Fibroblast of peridontal ligament (primary cell): ENCODE measurements around the gene BTBD9.

ENCODE experiments used
- DNase-seq: peaks from one replicate; pipeline ENCODE4 v3.0.0-alpha.2; 2010; ENCODE audit errors: extremely low read depth

Gene BTBD9

GRCh38 chr6:38290133-38290799 lies 349.5 kb downstream of the BTBD9 start:
- DNase-seq, result no peak

DNA sequence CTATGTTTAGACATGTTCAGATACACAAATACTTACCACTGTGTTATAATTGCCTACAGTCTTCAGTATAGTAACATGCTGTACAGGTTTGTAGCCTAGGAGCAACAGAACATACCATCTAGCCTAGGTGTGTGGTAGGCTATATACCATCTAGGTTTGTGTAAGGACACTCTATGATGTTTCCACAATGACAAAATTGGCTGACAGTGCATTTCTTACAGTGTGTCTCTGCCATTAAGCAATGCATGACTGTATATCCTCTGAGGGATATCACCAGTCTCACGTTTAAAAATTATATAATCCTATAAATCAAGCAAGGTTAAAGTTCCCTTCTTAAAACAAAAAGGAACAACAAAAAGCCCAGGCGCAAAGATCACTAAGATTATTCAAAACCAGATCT lies 352.2 kb downstream of the BTBD9 start:
- no peak for DNase-seq

DNA sequence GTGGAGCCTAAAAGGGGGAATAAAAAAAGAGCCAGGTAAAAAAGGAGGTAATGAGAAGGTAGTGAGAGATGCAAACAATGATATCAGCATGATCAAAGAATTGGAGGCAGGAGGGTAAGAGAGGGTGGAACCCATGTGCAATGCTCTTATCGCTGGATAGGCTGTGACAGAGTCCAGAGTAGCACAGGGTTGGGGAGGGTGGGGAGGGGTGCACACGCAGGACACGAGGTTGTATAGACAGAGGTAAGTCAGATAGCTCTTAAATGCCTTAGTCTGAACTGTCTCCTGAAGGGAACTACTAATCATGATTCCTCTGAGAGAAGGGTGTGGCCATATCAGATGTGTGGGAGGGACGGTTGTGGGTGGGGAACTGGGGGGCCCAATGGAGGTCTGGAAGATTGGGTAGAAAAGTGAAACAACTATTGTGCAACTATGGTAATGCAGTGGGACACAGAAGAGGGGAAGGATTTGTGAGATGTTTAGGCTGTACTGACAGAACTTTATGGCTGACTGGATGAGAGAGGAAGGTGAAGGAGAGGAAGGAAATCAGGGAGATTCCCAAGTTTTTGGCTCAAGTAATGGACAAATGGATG lies 354.8 kb downstream of the BTBD9 start:
- no peak for DNase-seq

- DNase-seq, result no peak
Observed at GRCh38 chr6:38283734-38284362, 355.9 kb downstream of the BTBD9 start.

DNA sequence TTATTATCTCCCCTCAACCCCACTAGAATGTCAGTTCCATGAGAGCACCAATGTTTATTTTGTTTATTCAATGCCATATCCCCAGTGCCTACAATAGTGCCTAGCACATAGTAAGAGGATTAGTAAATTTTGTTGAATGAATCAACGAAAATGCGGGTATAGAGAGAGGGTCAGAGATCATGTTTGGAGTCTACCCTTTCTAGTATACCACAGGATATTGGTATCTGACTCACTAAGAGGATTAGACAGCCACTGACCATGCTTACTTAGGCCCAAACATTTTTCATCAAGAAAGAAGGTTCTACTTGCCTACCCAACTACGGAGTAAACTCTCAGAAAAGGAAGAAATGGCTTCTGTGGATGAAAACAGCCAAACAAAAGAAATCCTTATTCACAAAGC lies 356.8 kb downstream of the BTBD9 start:
- no peak for DNase-seq

DNA sequence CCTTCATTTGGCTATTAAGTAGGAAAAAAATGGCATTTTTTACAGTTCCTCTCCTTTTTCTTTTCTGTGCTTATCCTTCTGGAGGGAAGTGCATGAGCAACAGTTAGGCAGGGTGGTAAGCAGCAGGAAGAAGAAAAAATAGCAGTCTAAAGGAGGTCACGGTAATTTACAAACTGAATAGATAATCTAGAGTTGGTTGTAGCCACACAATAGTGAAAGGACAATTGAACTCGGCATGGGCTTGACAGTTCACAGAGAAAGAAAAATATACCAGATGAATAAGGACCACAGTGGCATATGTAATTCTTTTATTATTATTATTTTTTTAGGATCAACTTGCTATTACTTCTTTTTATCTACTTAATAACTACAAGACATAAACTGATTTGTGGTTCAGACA lies 358.6 kb downstream of the BTBD9 start:
- DNase-seq, result no peak

- no peak for DNase-seq
Observed at GRCh38 chr6:38279963-38280588, 359.7 kb downstream of the BTBD9 start.

- DNase-seq, result no peak
Observed at GRCh38 chr6:38279423-38279822, 360.3 kb downstream of the BTBD9 start.

DNA sequence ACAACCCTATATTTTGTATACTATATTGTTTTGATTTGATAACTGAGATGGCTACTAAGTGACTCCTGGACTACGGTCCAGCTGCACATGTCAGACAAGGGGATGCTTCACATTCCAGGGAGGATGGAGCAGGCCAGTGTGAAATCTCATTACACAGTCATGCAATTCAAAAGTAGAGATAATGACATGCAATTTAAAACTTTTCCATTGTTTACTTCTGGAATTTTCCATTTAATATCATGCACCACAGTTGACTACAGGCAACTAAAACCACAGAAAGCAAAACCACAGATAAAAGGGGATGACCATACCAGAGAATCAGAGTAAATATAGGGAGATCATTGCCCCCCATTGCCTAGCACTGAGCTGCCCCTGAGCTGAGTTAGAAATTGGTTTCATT lies 366.4 kb downstream of the BTBD9 start:
- peak; percentile 56 for DNase-seq

DNA sequence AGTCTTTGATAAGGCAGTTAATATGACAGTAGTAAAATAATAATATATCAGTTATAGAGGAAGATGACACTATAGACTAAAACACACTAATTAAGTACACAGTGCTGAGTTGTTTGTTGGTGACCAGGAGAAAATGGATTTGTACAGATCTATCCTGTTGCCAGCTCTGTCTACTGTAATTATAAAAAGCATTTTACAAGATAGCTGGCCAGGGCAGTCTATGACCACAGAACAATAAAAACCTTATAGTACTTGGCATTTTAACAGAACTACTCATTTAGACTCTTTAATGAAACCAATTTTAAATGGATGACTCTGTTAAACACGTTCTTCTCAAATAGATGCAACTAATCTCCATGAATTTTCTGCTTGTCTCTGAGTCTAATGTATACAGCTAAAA lies 367.5 kb downstream of the BTBD9 start:
- DNase-seq, result no peak

DNA sequence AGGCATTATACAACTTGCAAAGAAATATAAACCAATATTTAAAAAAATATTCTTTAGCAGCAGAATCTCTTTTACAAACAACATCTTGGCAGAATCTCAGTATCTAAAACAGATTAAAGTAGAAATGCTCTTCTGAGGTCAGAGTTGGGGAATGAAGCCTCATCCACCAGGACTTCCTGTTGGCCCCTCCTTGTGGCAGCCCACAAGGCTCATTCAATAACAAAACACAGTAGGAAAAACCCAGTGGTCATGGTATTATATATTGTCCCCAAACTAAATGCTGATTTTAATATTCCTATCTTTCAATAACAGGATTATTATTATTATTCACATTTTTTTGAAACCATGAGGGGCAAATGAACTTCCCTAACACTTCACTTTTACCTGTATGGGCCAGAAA lies 368.6 kb downstream of the BTBD9 start:
- peak; percentile 63 for DNase-seq

DNA sequence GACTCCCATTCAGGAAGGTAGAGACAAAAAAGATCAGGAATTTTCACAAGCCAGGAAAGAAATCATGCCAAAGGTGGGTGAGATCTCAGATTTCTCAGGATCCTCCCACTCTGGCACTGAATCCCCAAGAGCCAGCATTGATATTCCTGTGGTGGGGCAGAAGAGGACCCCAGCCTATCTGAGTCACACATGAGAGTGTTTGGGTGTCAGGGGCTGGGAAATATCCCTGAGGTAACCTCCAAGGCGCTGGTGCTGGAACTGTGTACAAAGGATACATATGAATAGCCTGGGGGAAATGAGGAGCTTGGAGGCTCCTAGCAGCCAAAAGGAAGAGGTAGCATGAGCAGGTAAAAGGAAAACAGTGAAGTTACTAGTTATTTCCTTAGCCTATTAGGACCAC lies 369.4 kb downstream of the BTBD9 start:
- no peak for DNase-seq

DNA sequence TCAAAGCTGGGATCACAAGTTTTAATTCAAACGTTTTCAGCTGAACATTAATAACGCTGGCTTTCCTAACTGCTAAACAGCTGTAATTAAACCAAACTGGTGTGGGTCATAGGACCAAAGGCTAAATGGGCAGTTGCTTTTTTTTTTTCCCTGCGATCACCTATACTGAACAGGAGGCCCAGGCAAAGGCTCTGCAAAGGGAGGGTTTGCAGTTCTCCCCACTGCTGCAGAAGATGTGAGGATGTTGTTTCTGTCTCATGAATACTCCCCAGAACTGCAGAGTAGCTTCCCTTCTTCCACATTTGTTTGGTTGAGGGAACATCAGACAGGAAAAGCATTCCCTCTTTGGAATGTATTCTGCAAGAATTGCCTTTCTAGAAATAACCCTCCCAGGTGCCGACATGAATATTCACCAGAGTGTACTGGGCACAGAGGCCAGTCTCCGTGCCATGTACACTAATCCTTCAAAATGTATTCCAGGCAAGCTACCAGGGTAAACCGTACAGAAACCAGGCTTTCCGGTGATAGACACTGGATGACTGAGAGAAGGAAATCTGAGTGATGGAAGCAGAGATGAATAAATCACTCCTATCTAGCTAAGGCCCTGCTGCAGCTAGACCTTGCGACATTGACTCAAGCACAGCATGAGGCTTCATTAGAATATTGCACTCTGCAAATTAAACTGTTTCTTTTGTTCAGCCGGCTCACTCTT lies 370.1 kb downstream of the BTBD9 start:
- DNase-seq, result no peak

DNA sequence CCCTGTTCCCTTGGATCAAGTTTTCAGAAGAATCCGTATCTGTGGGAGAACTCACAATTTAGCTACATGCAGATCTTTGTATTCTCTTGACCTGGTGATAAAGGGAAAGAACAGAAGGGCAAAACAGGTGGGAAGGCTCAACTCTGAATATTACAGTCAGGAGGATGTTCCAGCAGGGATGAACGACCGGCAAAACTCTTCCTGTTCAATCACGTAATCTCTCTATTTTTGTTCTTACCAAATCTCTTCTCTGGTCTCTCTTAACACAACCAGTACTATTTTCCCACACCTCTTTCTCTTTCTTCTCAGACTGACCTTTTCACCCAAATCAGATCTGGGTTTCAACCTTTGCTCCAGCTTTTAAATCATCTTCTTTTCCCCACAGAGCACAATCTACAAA lies 371.4 kb downstream of the BTBD9 start:
- no peak for DNase-seq

DNA sequence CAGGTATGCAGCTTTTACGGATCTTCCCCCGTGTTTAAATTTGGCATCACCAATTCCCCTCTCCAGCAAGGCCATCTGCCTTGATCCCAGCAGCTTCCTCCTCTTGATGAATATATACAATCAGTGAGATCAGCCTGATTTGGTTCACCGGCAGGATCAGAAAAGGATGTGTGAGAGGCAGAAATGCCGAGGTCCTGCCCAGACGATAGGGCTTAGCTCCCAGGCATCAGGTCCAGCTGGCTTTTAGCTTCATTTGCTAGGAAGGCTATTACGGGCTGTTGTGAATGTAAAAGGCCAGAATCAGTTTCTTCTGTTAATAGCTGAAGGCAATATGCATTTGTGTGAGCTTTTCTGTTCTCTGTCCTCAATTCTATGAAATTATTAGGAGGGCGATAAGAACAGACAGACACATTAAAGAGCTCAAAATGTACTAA lies 372.8 kb downstream of the BTBD9 start:
- peak; percentile 26 for DNase-seq

- DNase-seq, result no peak
Observed at GRCh38 chr6:38264605-38265004, 375.1 kb downstream of the BTBD9 start.

DNA sequence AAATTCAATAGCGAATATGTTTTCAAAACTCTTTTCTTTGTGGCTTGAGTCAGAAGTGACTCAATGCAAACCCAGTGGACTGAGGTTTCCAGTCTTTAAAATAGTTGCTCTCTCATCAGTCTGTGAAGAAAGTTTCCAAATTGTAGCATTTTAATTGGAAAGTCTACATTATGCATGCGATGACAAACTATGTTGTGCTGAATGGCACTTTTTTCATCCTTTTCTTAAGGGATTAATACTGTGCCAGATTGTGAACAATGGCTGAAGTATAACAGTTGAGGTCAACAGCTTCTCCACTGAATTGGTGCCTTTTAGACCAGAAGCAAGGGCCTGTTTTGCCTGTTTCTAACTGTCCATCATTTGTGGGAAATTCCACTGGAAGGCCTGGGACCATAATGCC lies 377.1 kb downstream of the BTBD9 start:
- peak; percentile 80 for DNase-seq

GRCh38 chr6:38262026-38262425 lies 377.7 kb downstream of the BTBD9 start:
- DNase-seq, result peak; percentile 91

- no peak for DNase-seq
Observed at GRCh38 chr6:38261626-38262025, 378.1 kb downstream of the BTBD9 start.

GRCh38 chr6:38259736-38260135 lies 380.0 kb downstream of the BTBD9 start:
- DNase-seq, result peak; percentile 56

DNA sequence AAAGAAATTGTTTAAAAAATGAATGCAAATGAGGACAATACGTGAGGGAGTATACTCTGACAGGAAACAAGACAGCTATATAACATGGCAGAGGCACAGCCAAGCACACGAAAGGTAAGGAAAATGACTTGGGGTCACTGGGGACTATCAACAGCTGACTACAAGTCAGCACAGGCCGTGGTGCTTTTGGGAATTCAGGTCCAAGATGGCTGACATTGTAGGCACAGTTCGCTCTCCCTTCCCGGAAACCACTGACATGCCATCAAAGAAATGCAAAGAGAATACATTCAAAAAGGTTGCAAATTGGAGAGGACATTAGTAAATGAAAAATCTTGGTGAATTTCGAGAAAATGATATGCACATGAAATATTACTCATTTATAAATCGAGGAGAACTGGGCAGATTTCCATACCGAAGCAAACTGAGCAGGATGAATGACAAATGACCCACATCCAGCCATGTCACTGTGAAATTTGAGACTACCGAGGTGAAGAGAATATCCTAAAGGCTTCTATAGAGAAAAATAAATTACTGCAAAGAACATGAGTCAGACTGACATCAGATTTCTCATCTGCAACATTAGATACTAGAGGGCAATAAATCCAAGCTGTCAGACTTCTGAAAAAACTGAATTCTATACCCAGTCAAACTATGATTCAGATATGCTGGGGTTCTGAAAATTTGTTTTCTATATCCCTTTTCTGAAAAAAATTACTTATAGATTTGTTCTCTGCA lies 391.1 kb downstream of the BTBD9 start:
- no peak for DNase-seq

- no peak for DNase-seq
Observed at GRCh38 chr6:38245295-38245694, 394.4 kb downstream of the BTBD9 start.
